Measurements from ENCODE around the gene MCL1.

The MCL1 gene

GRCh38 chr1:150552128-150552910 is 27.1 kb downstream of the MCL1 start:
- H3K4me3 ChIP-seq (ENCODE audit: low read depth, low read length) = no peak overlapping the region
- H3K36me3 ChIP-seq (ENCODE audit: control insufficient read depth in 2 of 2, insufficient read depth in 1 of 2, low read length in 2 of 2) = peaks cover 0 to 6% of the 10 kb centered on the region in 2 experiments; a peak in 1 of 3 replicates
- TF ChIP-seq ZFP41 (tag by site-specific recombination; IDR thresholded peaks at IDR 0.05; ENCODE audit: borderline replicate concordance) = no peak
- TF ChIP-seq ZNF518A (tag by site-specific recombination; conservative IDR thresholded peaks at IDR 0.05; ENCODE audit: low read depth) = no peak
- no peak for TF ChIP-seq ZNF664 (tag by site-specific recombination; IDR thresholded peaks at IDR 0.05)
- TF ChIP-seq PRDM1 (tag by site-specific recombination; IDR thresholded peaks at IDR 0.05) = 0 out of 2 replicates have a peak, but pooled peaks have one; percentile 9
- no peak for TF ChIP-seq ZFP37 (tag by site-specific recombination; IDR thresholded peaks at IDR 0.05)
- TF ChIP-seq ZNF341 (tag by site-specific recombination; IDR thresholded peaks at IDR 0.05; ENCODE audit: low read depth) = peak; percentile 51
- no peak for TF ChIP-seq KLF8 (tag by site-specific recombination; IDR thresholded peaks at IDR 0.05)
- peak; percentile 62; the same call in 1 of the 2 replicates for TF ChIP-seq EGR2 (tag by site-specific recombination; IDR thresholded peaks at IDR 0.05; ENCODE audit: low read depth)
- TF ChIP-seq ZBTB6 (tag by site-specific recombination; IDR thresholded peaks at IDR 0.05) = 0 out of 2 replicates have a peak, but pooled peaks have one; percentile 13
- TF ChIP-seq ZBTB10 (tag by site-specific recombination; IDR thresholded peaks at IDR 0.05) = no peak
- no peak for TF ChIP-seq ZNF121 (tag by site-specific recombination; IDR thresholded peaks at IDR 0.05)
- no peak for TF ChIP-seq MEIS1 (CRISPR knock-in tag; IDR thresholded peaks at IDR 0.05; ENCODE audit: borderline replicate concordance)
- no peak for TF ChIP-seq ZBTB20 (tag by site-specific recombination; IDR thresholded peaks at IDR 0.05)
- TF ChIP-seq ZNF624 (tag by site-specific recombination; IDR thresholded peaks at IDR 0.05) = no peak
- no peak for TF ChIP-seq HOXC10 (CRISPR knock-in tag; IDR thresholded peaks at IDR 0.05)
- no peak for TF ChIP-seq ZNF146 (tag by site-specific recombination; IDR thresholded peaks at IDR 0.05)
- no peak for TF ChIP-seq ZNF777 (tag by site-specific recombination; IDR thresholded peaks at IDR 0.05; ENCODE audit: borderline replicate concordance)
- TF ChIP-seq ZNF114 (tag by site-specific recombination; IDR thresholded peaks at IDR 0.05) = no peak
- no peak for TF ChIP-seq SETDB1 (IDR thresholded peaks at IDR 0.05; ENCODE audit: insufficient read length, low read length)
- TF ChIP-seq HOXA7 (CRISPR knock-in tag; IDR thresholded peaks at IDR 0.05; ENCODE audit: borderline replicate concordance) = no peak
- TF ChIP-seq ZNF18 (tag by site-specific recombination; IDR thresholded peaks at IDR 0.05) = no peak
- no peak for TF ChIP-seq KLF7 (tag by site-specific recombination; IDR thresholded peaks at IDR 0.05; ENCODE audit: borderline replicate concordance)
- no peak for TF ChIP-seq PRDM6 (tag by site-specific recombination; IDR thresholded peaks at IDR 0.05)
- TF ChIP-seq ZNF426 (tag by site-specific recombination; IDR thresholded peaks at IDR 0.05) = no peak

More at GRCh38 chr1:150552128-150552910, 27.1 kb downstream of the MCL1 start:
- no peaks in the 10 kb centered on the region for H3K9me3 ChIP-seq (ENCODE audit: control insufficient read depth, insufficient read depth, low read depth, low read length)
- ChIA-PET CTCF (interaction anchor here (0.9 to 8.8 kb wide), 3 partner anchors 7 to 24 kb away, joined by 3 to 73 read pairs (median 3); no protein-coding TSS in a partner anchor), POLR2A (interaction anchor here (0.7 to 1.6 kb wide), 2 partner anchors 27 to 740 kb away, joined by 3 to 4 read pairs; partner anchors contain the start of gene MCL1)
- H3K27ac ChIP-seq (ENCODE audit: extremely low read depth, low read depth, low read length) = no peak overlapping the region
- no peaks in the 10 kb centered on the region for H3K4me1 ChIP-seq (ENCODE audit: control insufficient read depth, insufficient read depth, low read length)

All from HEK293 (cell line).